ENCODE measurements around the gene CTTN. TPM values are rescaled to one million over a fixed set of nuclear protein-coding genes. Genes with fewer than 3 reads are reported as not detected.

Gene CTTN
- total and polyA plus RNA-seq, 10 of the 15 experiments (the other 5 are each of a cell fraction or from before 2014, with no cell fraction given), result 1.1 to 37.8 (median 11.8) TPM

DNA sequence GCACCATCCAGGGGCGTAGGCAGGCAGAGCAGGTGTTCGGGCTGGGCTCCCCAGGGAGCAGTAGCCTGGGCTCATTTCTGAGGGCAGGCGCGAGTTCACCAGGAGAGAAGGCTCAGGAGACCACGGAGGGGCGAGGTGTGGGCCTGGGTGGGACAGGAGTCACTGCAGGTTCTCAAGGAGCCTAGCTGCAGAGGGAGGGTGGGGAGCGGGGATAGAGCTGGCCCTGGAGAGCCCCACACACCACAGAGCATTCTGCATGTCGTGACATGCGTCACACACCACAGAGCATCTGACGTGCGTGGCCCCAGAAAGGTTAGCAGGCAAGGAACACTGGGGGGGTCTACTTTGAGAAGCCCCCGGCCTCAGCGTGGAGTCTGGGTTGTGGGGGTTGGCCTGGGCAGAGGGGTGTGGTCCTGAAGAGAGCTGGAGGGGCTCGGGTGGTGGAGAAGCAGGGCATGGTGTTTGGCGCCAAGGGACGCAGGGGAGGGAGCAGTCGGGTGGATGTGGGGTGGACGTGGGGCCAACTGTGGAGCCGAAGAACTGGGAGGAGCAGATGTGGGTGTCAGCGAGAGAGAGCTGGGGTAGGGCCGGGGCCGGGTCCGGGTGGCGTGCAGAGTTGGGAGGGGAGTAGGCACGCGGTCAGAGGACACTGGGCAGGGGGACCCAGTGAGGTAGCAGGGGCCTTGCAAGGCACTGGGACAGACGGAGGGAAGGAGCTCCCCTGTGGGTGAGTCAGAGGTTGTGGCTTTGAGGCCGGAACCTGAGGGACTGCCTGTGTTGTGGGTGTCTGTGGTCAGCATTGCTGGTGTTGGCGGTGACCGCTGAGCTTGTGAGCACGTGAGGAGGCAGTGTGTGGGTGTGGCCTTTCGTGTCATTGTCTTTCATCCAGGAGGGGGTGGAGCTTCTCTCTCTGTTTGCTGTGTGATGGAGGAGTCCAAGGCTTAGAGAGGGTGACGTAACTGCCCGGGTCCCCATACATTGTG, 25.5 kb downstream of the CTTN start (continued):
- TF ChIP-seq, protein P1, sequence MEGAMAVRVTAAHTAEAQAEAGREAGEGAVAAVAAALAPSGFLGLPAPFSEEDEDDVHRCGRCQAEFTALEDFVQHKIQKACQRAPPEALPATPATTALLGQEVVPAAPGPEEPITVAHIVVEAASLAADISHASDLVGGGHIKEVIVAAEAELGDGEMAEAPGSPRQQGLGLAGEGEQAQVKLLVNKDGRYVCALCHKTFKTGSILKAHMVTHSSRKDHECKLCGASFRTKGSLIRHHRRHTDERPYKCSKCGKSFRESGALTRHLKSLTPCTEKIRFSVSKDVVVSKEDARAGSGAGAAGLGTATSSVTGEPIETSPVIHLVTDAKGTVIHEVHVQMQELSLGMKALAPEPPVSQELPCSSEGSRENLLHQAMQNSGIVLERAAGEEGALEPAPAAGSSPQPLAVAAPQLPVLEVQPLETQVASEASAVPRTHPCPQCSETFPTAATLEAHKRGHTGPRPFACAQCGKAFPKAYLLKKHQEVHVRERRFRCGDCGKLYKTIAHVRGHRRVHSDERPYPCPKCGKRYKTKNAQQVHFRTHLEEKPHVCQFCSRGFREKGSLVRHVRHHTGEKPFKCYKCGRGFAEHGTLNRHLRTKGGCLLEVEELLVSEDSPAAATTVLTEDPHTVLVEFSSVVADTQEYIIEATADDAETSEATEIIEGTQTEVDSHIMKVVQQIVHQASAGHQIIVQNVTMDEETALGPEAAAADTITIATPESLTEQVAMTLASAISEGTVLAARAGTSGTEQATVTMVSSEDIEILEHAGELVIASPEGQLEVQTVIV (IDR thresholded peaks at IDR 0.05; ENCODE audit: borderline replicate concordance, partially characterized antibody), result no peak
- TF ChIP-seq NFYA (IDR thresholded peaks at IDR 0.05; ENCODE audit: borderline replicate concordance, low read depth, low read length), result no peak
- TF ChIP-seq ZBED1 (IDR thresholded peaks at IDR 0.05; ENCODE audit: borderline replicate concordance), result peak; percentile 71; the same call in 1 of the 2 replicates
- TF ChIP-seq RBBP5 (conservative IDR thresholded peaks at IDR 0.05), result no peak
- TF ChIP-seq, protein P2, sequence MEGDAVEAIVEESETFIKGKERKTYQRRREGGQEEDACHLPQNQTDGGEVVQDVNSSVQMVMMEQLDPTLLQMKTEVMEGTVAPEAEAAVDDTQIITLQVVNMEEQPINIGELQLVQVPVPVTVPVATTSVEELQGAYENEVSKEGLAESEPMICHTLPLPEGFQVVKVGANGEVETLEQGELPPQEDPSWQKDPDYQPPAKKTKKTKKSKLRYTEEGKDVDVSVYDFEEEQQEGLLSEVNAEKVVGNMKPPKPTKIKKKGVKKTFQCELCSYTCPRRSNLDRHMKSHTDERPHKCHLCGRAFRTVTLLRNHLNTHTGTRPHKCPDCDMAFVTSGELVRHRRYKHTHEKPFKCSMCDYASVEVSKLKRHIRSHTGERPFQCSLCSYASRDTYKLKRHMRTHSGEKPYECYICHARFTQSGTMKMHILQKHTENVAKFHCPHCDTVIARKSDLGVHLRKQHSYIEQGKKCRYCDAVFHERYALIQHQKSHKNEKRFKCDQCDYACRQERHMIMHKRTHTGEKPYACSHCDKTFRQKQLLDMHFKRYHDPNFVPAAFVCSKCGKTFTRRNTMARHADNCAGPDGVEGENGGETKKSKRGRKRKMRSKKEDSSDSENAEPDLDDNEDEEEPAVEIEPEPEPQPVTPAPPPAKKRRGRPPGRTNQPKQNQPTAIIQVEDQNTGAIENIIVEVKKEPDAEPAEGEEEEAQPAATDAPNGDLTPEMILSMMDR (IDR thresholded peaks at IDR 0.05 in 2 of 3, conservative IDR thresholded peaks at IDR 0.05 in 1 of 3; ENCODE audit: control insufficient read depth in 2 of 3, extremely low read depth in 1 of 3, insufficient read depth in 1 of 3, low read depth in 3 of 3, low read length in 3 of 3), result no peak
- TF ChIP-seq, protein P3, sequence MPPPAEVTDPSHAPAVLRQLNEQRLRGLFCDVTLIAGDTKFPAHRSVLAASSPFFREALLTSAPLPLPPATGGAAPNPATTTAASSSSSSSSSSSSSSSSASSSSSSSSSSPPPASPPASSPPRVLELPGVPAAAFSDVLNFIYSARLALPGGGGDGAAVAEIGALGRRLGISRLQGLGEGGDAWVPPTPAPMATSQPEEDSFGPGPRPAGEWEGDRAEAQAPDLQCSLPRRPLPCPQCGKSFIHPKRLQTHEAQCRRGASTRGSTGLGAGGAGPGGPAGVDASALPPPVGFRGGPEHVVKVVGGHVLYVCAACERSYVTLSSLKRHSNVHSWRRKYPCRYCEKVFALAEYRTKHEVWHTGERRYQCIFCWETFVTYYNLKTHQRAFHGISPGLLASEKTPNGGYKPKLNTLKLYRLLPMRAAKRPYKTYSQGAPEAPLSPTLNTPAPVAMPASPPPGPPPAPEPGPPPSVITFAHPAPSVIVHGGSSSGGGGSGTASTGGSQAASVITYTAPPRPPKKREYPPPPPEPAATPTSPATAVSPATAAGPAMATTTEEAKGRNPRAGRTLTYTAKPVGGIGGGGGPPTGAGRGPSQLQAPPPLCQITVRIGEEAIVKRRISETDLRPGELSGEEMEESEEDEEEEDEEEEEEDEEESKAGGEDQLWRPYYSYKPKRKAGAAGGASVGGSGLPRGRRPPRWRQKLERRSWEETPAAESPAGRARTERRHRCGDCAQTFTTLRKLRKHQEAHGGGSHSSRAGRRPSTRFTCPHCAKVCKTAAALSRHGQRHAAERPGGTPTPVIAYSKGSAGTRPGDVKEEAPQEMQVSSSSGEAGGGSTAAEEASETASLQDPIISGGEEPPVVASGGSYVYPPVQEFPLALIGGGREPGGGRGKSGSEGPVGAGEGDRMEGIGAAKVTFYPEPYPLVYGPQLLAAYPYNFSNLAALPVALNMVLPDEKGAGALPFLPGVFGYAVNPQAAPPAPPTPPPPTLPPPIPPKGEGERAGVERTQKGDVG (CRISPR knock-in tag; IDR thresholded peaks at IDR 0.05), result no peak
- TF ChIP-seq, protein P4, sequence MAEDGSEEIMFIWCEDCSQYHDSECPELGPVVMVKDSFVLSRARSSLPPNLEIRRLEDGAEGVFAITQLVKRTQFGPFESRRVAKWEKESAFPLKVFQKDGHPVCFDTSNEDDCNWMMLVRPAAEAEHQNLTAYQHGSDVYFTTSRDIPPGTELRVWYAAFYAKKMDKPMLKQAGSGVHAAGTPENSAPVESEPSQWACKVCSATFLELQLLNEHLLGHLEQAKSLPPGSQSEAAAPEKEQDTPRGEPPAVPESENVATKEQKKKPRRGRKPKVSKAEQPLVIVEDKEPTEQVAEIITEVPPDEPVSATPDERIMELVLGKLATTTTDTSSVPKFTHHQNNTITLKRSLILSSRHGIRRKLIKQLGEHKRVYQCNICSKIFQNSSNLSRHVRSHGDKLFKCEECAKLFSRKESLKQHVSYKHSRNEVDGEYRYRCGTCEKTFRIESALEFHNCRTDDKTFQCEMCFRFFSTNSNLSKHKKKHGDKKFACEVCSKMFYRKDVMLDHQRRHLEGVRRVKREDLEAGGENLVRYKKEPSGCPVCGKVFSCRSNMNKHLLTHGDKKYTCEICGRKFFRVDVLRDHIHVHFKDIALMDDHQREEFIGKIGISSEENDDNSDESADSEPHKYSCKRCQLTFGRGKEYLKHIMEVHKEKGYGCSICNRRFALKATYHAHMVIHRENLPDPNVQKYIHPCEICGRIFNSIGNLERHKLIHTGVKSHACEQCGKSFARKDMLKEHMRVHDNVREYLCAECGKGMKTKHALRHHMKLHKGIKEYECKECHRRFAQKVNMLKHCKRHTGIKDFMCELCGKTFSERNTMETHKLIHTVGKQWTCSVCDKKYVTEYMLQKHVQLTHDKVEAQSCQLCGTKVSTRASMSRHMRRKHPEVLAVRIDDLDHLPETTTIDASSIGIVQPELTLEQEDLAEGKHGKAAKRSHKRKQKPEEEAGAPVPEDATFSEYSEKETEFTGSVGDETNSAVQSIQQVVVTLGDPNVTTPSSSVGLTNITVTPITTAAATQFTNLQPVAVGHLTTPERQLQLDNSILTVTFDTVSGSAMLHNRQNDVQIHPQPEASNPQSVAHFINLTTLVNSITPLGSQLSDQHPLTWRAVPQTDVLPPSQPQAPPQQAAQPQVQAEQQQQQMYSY (CRISPR knock-in tag; IDR thresholded peaks at IDR 0.05), result no peak
- no peak for TF ChIP-seq BRCA1 (IDR thresholded peaks at IDR 0.05; ENCODE audit: low read depth, low read length)
- TF ChIP-seq TCF3 (IDR thresholded peaks at IDR 0.05; ENCODE audit: borderline replicate concordance, insufficient read depth, low read depth, low read length), result 0 out of 2 replicates have a peak, but pooled peaks have one; percentile 36
- TF ChIP-seq NRF1 (conservative IDR thresholded peaks at IDR 0.05; ENCODE audit: low read depth, low read length), result no peak
- peak; percentile 100 for TF ChIP-seq RUNX3 (IDR thresholded peaks at IDR 0.05; ENCODE audit: low read length)
- TF ChIP-seq, protein P5, sequence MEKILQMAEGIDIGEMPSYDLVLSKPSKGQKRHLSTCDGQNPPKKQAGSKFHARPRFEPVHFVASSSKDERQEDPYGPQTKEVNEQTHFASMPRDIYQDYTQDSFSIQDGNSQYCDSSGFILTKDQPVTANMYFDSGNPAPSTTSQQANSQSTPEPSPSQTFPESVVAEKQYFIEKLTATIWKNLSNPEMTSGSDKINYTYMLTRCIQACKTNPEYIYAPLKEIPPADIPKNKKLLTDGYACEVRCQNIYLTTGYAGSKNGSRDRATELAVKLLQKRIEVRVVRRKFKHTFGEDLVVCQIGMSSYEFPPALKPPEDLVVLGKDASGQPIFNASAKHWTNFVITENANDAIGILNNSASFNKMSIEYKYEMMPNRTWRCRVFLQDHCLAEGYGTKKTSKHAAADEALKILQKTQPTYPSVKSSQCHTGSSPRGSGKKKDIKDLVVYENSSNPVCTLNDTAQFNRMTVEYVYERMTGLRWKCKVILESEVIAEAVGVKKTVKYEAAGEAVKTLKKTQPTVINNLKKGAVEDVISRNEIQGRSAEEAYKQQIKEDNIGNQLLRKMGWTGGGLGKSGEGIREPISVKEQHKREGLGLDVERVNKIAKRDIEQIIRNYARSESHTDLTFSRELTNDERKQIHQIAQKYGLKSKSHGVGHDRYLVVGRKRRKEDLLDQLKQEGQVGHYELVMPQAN (conservative IDR thresholded peaks at IDR 0.05), result no peak
- no peak for TF ChIP-seq STAT3 (IDR thresholded peaks at IDR 0.05; ENCODE audit: low read depth, low read length)
- peak; percentile 72; the same call in 1 of the 2 replicates for TF ChIP-seq BCL11A (IDR thresholded peaks at IDR 0.05; ENCODE audit: low read depth, low read length)
